HEK293 (cell line): ENCODE data around the gene LSM11.
A peak's percentile ranks its signal among the peaks of the same experiment; 100 is the strongest.

ENCODE experiments used
- CTCF ChIA-PET: fragments of 350-600 bp; formaldehyde crosslinking; extraction: SDS; loops from one replicate; lab custom pipeline; 2021; ENCODE audit warnings: antibody characterized with exemption; lab: Yijun Ruan, JAX
- POLR2A ChIA-PET: fragments of 300-600 bp; formaldehyde crosslinking; extraction: SDS; loops from one replicate; lab custom pipeline; 2020; ENCODE audit warnings: antibody characterized with exemption, inconsistent platforms; lab: Yijun Ruan, JAX
- H3K27ac ChIP-seq: fragments of 200-500 bp; sonication (Bioruptor generic); 2 replicates; pipeline ENCODE4 v1.5.1; 2014; ENCODE audit warnings: low read depth, low read length, control low read depth, inconsistent platforms; ENCODE audit errors: extremely low read depth
- H3K36me3 ChIP-seq, 2 experiments: fragments of 200-500 bp in 1 of 2; sonication (Bioruptor generic) in 1 of 2; 1 replicate in 1 of 2; 2 replicates in 1 of 2; pipeline ENCODE4 v1.5.1; 2014 to 2017; ENCODE audit warnings: inconsistent platforms in 2 of 2, low read length in 2 of 2; ENCODE audit not compliant: control insufficient read depth in 2 of 2, insufficient read depth in 1 of 2
- H3K4me1 ChIP-seq: fragments of 200-500 bp; sonication (Bioruptor generic); 2 replicates; pipeline ENCODE4 v1.5.1; 2014; ENCODE audit warnings: mild to moderate bottlenecking, low read length, inconsistent platforms; ENCODE audit not compliant: control insufficient read depth, insufficient read depth
- H3K4me3 ChIP-seq: 2 replicates; pipeline ENCODE4 v1.5.1; 2011; ENCODE audit warnings: low read depth, mild to moderate bottlenecking, control low read depth, low read length, moderate library complexity
- H3K9me3 ChIP-seq: fragments of 200-500 bp; sonication (Bioruptor generic); 2 replicates; pipeline ENCODE4 v1.5.1; 2014; ENCODE audit warnings: low read depth, low read length, inconsistent platforms; ENCODE audit not compliant: control insufficient read depth, insufficient read depth
- KLF1 ChIP-seq: fragments of 450-650 bp; formaldehyde crosslinking; IDR thresholded peaks from 2 replicates; pipeline ENCODE4 v1.5.1; 2016; ENCODE audit warnings: missing biosample characterization, missing genetic modification characterization
- SCRT2 ChIP-seq: fragments of 450-650 bp; formaldehyde crosslinking; IDR thresholded peaks from 2 replicates; pipeline ENCODE4 v1.5.1; 2016; ENCODE audit warnings: missing biosample characterization, missing genetic modification characterization
- ZBTB20 ChIP-seq: fragments of 450-650 bp; formaldehyde crosslinking; IDR thresholded peaks from 2 replicates; pipeline ENCODE4 v1.5.1; 2016; ENCODE audit warnings: missing biosample characterization, missing genetic modification characterization
- ZNF10 ChIP-seq: fragments of 450-650 bp; formaldehyde crosslinking; IDR thresholded peaks from 2 replicates; pipeline ENCODE4 v1.5.1; 2017; ENCODE audit warnings: missing biosample characterization, missing genetic modification characterization
- ZNF112 ChIP-seq: fragments of 450-650 bp; formaldehyde crosslinking; IDR thresholded peaks from 2 replicates; pipeline ENCODE4 v1.5.0; 2017; ENCODE audit warnings: missing biosample characterization, missing genetic modification characterization
- ZNF221 ChIP-seq: fragments of 450-650 bp; formaldehyde crosslinking; IDR thresholded peaks from 2 replicates; pipeline ENCODE4 v1.5.1; 2017; ENCODE audit warnings: missing biosample characterization, missing genetic modification characterization, borderline replicate concordance
- ZNF248 ChIP-seq: fragments of 450-650 bp; formaldehyde crosslinking; IDR thresholded peaks from 2 replicates; pipeline ENCODE4 v1.5.1; 2017; ENCODE audit warnings: missing biosample characterization, missing genetic modification characterization
- ZNF335 ChIP-seq: fragments of 450-650 bp; formaldehyde crosslinking; conservative IDR thresholded peaks from 2 replicates; pipeline ENCODE4 v1.5.1; 2016; ENCODE audit warnings: missing biosample characterization, missing genetic modification characterization
- ZNF37A ChIP-seq: fragments of 450-650 bp; IDR thresholded peaks from 2 replicates; pipeline ENCODE4 v1.5.1; 2018; ENCODE audit warnings: missing biosample characterization, missing genetic modification characterization
- ZNF394 ChIP-seq: fragments of 450-650 bp; formaldehyde crosslinking; IDR thresholded peaks from 2 replicates; pipeline ENCODE4 v1.5.1; 2016; ENCODE audit warnings: missing biosample characterization, missing genetic modification characterization, mild to moderate bottlenecking, moderate library complexity, borderline replicate concordance
- ZSCAN30 ChIP-seq: fragments of 450-650 bp; IDR thresholded peaks from 2 replicates; pipeline ENCODE4 v1.5.1; 2018; ENCODE audit warnings: missing biosample characterization, mild to moderate bottlenecking, missing genetic modification characterization, moderate library complexity
- TF ChIP-seq, protein P1 (sequence below): fragments of 450-650 bp; IDR thresholded peaks from 2 replicates; pipeline ENCODE4 v1.5.1; 2018; ENCODE audit warnings: missing biosample characterization, mild to moderate bottlenecking, missing genetic modification characterization
- TF ChIP-seq, protein P2 (sequence below): fragments of 450-650 bp; formaldehyde crosslinking; IDR thresholded peaks from 2 replicates; pipeline ENCODE4 v1.5.1; 2016; ENCODE audit warnings: missing biosample characterization, missing genetic modification characterization
- TF ChIP-seq, protein P3 (sequence below): fragments of 450-650 bp; formaldehyde crosslinking; IDR thresholded peaks from 2 replicates; pipeline ENCODE4 v1.5.1; 2016; ENCODE audit warnings: missing biosample characterization, missing genetic modification characterization
- TF ChIP-seq, protein P4 (sequence below): fragments of 450-650 bp; formaldehyde crosslinking; optimal IDR thresholded peaks from 2 replicates; pipeline ENCODE3; 2016; ENCODE audit warnings: missing biosample characterization, mild to moderate bottlenecking, missing genetic modification characterization

Gene LSM11

DNA sequence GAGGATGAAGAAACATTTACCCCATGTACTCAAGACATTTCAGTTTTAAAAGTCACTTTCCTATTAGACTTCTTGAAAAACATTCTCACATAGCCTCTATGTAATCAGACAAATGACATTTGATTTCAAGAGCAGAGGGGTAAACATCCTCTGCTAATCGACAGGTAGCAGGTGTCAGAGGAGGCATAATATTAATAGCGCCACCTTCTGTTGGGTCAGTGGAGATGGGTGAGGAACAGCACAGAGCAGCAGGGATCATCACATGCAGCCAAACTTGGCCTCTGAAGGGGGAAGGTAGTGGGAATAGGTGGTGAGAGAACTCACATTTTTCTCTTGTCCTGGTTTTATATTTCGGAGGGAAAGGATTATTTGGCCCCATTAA is 3.3 kb upstream of the LSM11 start (continued):
- TF ChIP-seq SCRT2 (tag by site-specific recombination) (peak; percentile 62), ZNF112 (tag by site-specific recombination) (no peak)

DNA sequence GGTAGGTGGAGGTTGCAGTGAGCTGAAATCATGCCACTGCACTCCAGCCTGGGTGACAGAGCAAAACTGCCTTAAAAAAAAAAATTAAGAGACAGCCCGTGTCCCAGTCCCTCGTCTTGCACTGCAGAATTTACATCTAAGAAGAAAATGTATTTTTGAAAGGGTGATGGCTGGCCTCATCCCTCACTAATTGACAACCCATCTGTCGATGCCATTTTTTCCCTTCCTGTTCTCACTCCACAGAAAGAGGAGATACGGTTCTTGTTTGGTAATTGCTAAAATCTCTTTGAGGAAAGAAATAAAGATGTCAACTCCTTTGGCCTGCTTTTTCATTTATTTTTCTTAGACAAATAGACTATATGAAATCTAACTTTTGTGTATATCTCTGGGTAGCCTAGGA is 2.4 kb upstream of the LSM11 start:
- H3K4me3 ChIP-seq, result no peak overlapping the region
- TF ChIP-seq ZNF221 (tag by site-specific recombination), result no peak
- peaks cover 21 to 23% of the 10 kb centered on the region in 2 experiments for H3K36me3 ChIP-seq
- H3K27ac ChIP-seq, result no peak overlapping the region
- POLR2A ChIA-PET, result interaction anchor here (1.2 kb wide), 1 partner anchor 9 kb away, joined by 3 read pairs; no protein-coding TSS in a partner anchor
- 0 out of 2 replicates have a peak, but pooled peaks cover 12% of the 10 kb centered on the region for H3K4me1 ChIP-seq
- H3K9me3 ChIP-seq, result no peaks in the 10 kb centered on the region
- CTCF ChIA-PET, result interaction anchor here (1.0 to 4.0 kb wide), 2 partner anchors 8 to 70 kb away, joined by 4 to 49 read pairs; partner anchors contain the start of genes C5orf52 and THG1L

DNA sequence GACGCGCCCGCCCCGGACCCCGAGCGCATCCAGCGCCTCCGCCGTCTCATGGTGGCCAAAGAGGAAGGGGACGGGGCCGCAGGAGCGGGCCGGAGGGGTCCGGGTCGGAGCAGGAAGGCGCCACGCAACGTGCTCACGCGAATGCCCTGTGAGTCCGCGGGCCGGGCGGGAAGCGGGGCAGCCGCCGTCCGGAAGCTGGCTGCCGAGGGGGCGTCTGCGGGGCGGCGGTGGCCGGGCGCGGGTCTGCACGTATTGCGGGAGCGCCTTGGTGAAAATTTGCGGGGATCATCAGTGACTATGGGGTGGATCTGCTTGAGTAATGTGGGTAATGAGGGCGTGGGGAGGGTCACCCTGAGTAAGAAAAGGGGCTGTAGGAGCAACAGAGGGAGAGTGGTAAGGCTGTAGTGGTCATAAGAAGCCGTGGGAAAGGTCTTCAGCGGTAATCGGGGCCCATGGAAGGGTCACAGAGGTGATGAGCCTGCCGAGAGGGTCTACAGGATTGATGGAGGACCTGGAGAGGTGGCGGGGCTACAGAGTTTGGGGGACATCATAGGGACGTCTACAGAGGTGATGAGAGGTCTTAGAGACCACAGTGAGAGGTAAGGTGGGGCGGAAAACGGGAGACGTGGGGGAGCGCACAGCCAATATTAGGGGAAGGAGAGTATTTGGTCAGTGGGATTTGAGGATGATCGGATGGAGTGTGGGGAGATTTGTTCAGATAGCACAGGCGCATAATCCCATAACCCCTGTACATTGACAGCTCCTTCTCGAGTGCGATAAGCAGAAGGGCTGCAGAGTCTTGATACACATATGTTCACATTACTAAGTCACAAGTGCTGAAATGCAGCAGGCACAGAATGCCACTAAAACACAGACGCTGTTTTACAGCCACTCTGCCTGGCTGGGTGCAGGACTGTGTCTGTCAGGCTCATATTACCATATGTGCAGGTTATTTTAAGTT is 819 bp downstream of the LSM11 start:
- H3K4me3 ChIP-seq, result peak overlapping the region; percentile 89
- TF ChIP-seq, protein P1, sequence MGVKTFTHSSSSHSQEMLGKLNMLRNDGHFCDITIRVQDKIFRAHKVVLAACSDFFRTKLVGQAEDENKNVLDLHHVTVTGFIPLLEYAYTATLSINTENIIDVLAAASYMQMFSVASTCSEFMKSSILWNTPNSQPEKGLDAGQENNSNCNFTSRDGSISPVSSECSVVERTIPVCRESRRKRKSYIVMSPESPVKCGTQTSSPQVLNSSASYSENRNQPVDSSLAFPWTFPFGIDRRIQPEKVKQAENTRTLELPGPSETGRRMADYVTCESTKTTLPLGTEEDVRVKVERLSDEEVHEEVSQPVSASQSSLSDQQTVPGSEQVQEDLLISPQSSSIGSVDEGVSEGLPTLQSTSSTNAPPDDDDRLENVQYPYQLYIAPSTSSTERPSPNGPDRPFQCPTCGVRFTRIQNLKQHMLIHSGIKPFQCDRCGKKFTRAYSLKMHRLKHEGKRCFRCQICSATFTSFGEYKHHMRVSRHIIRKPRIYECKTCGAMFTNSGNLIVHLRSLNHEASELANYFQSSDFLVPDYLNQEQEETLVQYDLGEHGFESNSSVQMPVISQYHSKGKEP (tag by site-specific recombination), result 0 out of 2 replicates have a peak, but pooled peaks have one; percentile 42
- TF ChIP-seq, protein P2, sequence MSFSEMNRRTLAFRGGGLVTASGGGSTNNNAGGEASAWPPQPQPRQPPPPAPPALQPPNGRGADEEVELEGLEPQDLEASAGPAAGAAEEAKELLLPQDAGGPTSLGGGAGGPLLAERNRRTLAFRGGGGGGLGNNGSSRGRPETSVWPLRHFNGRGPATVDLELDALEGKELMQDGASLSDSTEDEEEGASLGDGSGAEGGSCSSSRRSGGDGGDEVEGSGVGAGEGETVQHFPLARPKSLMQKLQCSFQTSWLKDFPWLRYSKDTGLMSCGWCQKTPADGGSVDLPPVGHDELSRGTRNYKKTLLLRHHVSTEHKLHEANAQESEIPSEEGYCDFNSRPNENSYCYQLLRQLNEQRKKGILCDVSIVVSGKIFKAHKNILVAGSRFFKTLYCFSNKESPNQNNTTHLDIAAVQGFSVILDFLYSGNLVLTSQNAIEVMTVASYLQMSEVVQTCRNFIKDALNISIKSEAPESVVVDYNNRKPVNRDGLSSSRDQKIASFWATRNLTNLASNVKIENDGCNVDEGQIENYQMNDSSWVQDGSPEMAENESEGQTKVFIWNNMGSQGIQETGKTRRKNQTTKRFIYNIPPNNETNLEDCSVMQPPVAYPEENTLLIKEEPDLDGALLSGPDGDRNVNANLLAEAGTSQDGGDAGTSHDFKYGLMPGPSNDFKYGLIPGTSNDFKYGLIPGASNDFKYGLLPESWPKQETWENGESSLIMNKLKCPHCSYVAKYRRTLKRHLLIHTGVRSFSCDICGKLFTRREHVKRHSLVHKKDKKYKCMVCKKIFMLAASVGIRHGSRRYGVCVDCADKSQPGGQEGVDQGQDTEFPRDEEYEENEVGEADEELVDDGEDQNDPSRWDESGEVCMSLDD, result 0 out of 2 replicates have a peak, but pooled peaks have one; percentile 25
- TF ChIP-seq KLF1 (tag by site-specific recombination) (0 out of 2 replicates have a peak, but pooled peaks have one; percentile 34), ZBTB20 (tag by site-specific recombination) (peak; percentile 49; the same call in 1 of the 2 replicates), ZNF335 (tag by site-specific recombination) (peak; percentile 82), ZNF37A (tag by site-specific recombination) (no peak), ZSCAN30 (tag by site-specific recombination) (no peak), ZNF248 (tag by site-specific recombination) (no peak), ZNF10 (tag by site-specific recombination) (no peak), ZNF394 (tag by site-specific recombination) (no peak)
- TF ChIP-seq, protein P3, sequence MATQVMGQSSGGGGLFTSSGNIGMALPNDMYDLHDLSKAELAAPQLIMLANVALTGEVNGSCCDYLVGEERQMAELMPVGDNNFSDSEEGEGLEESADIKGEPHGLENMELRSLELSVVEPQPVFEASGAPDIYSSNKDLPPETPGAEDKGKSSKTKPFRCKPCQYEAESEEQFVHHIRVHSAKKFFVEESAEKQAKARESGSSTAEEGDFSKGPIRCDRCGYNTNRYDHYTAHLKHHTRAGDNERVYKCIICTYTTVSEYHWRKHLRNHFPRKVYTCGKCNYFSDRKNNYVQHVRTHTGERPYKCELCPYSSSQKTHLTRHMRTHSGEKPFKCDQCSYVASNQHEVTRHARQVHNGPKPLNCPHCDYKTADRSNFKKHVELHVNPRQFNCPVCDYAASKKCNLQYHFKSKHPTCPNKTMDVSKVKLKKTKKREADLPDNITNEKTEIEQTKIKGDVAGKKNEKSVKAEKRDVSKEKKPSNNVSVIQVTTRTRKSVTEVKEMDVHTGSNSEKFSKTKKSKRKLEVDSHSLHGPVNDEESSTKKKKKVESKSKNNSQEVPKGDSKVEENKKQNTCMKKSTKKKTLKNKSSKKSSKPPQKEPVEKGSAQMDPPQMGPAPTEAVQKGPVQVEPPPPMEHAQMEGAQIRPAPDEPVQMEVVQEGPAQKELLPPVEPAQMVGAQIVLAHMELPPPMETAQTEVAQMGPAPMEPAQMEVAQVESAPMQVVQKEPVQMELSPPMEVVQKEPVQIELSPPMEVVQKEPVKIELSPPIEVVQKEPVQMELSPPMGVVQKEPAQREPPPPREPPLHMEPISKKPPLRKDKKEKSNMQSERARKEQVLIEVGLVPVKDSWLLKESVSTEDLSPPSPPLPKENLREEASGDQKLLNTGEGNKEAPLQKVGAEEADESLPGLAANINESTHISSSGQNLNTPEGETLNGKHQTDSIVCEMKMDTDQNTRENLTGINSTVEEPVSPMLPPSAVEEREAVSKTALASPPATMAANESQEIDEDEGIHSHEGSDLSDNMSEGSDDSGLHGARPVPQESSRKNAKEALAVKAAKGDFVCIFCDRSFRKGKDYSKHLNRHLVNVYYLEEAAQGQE (tag by site-specific recombination), result 0 out of 2 replicates have a peak, but pooled peaks have one; percentile 25
- TF ChIP-seq, protein P4, sequence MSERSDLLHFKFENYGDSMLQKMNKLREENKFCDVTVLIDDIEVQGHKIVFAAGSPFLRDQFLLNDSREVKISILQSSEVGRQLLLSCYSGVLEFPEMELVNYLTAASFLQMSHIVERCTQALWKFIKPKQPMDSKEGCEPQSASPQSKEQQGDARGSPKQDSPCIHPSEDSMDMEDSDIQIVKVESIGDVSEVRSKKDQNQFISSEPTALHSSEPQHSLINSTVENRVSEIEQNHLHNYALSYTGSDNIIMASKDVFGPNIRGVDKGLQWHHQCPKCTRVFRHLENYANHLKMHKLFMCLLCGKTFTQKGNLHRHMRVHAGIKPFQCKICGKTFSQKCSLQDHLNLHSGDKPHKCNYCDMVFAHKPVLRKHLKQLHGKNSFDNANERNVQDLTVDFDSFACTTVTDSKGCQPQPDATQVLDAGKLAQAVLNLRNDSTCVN (tag by site-specific recombination), result peak; percentile 50
- CTCF ChIA-PET, result interaction anchor here (0.5 to 4.0 kb wide), 32 partner anchors 9 to 1431 kb away, joined by 3 to 49 read pairs (median 4); partner anchors contain the start of genes C5orf52 and THG1L
- peak overlapping the region; percentile 71; the same call in 1 of the 2 replicates for H3K27ac ChIP-seq
- H3K9me3 ChIP-seq, result no peaks in the 10 kb centered on the region
- H3K4me1 ChIP-seq, result peaks cover 14% of the 10 kb centered on the region; the same call in 1 of the 2 replicates
- POLR2A ChIA-PET, result interaction anchor here (1.0 kb wide), 1 partner anchor 13 kb away, joined by 3 read pairs; the partner anchor contains the start of gene THG1L
- H3K36me3 ChIP-seq, result peaks cover 0 to 7% of the 10 kb centered on the region in 2 experiments
